NCI-H2081 (cell line): ENCODE data around the gene CDK11B.
"Not testable (repeated sequence)": the region's sequence is repeated elsewhere in the genome, so short reads cannot be mapped to it uniquely, and the experiment has no call there.

Experiments
- DNase-seq, 2 experiments: peaks; one replicate each; lab custom pipeline; 2025; lab: John Stamatoyannopoulos, UW

Gene CDK11B

GRCh38 chr1:1599030-1599934, 59.5 kb downstream of the CDK11B start:
- peak in 1 of 2 experiments; percentile 46 for DNase-seq

GRCh38 chr1:1598720-1599029, 60.1 kb downstream of the CDK11B start:
- no peak for DNase-seq

- no peak for DNase-seq
Measured at GRCh38 chr1:1598051-1598719, 60.6 kb downstream of the CDK11B start.

GRCh38 chr1:1597275-1597930, 61.4 kb downstream of the CDK11B start:
- no peak for DNase-seq

GRCh38 chr1:1596493-1597274, 62.1 kb downstream of the CDK11B start:
- DNase-seq = no peak

GRCh38 chr1:1595341-1595740, 63.5 kb downstream of the CDK11B start:
- not testable (repeated sequence) for DNase-seq

- peak in 1 of 2 experiments; percentile 34 for DNase-seq
Measured at GRCh38 chr1:1594602-1595260, 64.1 kb downstream of the CDK11B start.

- no peak for DNase-seq
Measured at GRCh38 chr1:1593834-1594601, 64.8 kb downstream of the CDK11B start.

- no peak for DNase-seq
Measured at GRCh38 chr1:1591452-1591851, 67.4 kb downstream of the CDK11B start.
